NCI-H2227 (cell line): ENCODE results near the gene ZNF845.
"Not testable (repeated sequence)": the region's sequence is repeated elsewhere in the genome, so short reads cannot be mapped to it uniquely, and the experiment has no call there.

Experiments used
- DNase-seq: peaks from one replicate; lab custom pipeline; 2025; ENCODE audit not compliant: unreplicated experiment; lab: John Stamatoyannopoulos, UW

ZNF845 gene

GRCh38 chr19:53374743-53375142 is 41.2 kb downstream of the ZNF845 start:
- DNase-seq = no peak

GRCh38 chr19:53381376-53381775 is 47.8 kb downstream of the ZNF845 start:
- DNase-seq = no peak

- DNase-seq = no peak
Observed at GRCh38 chr19:53388168-53388567, 54.6 kb downstream of the ZNF845 start.

GRCh38 chr19:53388904-53389303 is 55.4 kb downstream of the ZNF845 start:
- no peak for DNase-seq

GRCh38 chr19:53389571-53389970 is 56.0 kb downstream of the ZNF845 start:
- no peak for DNase-seq

- no peak for DNase-seq
Observed at GRCh38 chr19:53389978-53390377, 56.4 kb downstream of the ZNF845 start.

- peak; percentile 79 for DNase-seq
Observed at GRCh38 chr19:53394522-53394973, 61.0 kb downstream of the ZNF845 start.

- peak; percentile 99 for DNase-seq
Observed at GRCh38 chr19:53394974-53395839, 61.7 kb downstream of the ZNF845 start, which contains the start of gene ZNF765. Gene ZNF765 (plus strand): TSS chr19:53395149. CDS start chr19:53398016, 2,867 bp downstream.

- DNase-seq = not testable (repeated sequence)
Observed at GRCh38 chr19:53395840-53396524, 62.4 kb downstream of the ZNF845 start.

GRCh38 chr19:53396525-53396868 is 62.9 kb downstream of the ZNF845 start:
- DNase-seq = no peak

- DNase-seq = not testable (repeated sequence)
Observed at GRCh38 chr19:53397918-53398317, 64.4 kb downstream of the ZNF845 start.
